ENCODE results near the gene NECTIN2.

DNA sequence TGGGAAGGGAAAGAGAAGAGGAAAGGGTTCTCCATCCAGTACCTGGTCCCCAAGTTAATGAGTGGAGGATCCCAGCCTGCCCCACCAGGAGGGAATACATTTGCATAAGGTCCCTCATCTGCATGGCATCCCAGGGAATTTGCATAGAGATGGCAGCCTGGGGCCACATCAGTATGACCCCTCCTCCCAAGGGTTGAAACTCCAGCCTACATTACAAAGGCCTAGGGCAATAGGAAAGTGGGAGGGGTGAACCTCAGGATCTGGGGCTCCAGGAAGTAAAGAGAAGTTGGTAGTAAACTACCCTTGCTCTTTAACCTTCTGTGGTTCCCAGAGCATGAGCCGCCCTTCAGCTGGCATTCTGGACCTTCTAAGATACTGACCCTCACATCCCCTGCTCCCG lies 6.8 kb upstream of the NECTIN2 start:
- TF ChIP-seq POLR2A (IDR thresholded peaks at IDR 0.05; ENCODE audit: low read depth, low read length) (no peak), TAF1 (IDR thresholded peaks at IDR 0.05; ENCODE audit: borderline replicate concordance, low read depth, low read length) (no peak)
